NCI-H2227 treated with DMSO at 0.1 percent for 48 hours (cell line): ENCODE data around the gene TTC36.
"Not testable (repeated sequence)": the region's sequence is repeated elsewhere in the genome, so short reads cannot be mapped to it uniquely, and the experiment has no call there.

Experiments
- DNase-seq: peaks from one replicate; lab custom pipeline; 2025; lab: John Stamatoyannopoulos, UW

Gene TTC36

GRCh38 chr11:118532091-118532490 lies 4.8 kb downstream of the TTC36 start:
- DNase-seq, result no peak

GRCh38 chr11:118532852-118533768 lies 5.8 kb downstream of the TTC36 start:
- no peak for DNase-seq

GRCh38 chr11:118533769-118534729 lies 6.8 kb downstream of the TTC36 start:
- DNase-seq, result no peak

- DNase-seq, result no peak
These were observed 8.0 kb downstream of the TTC36 start for GRCh38 chr11:118535261-118535660.

GRCh38 chr11:118536726-118537125 lies 9.5 kb downstream of the TTC36 start:
- DNase-seq, result no peak

GRCh38 chr11:118537409-118537980 lies 10.2 kb downstream of the TTC36 start:
- no peak for DNase-seq

GRCh38 chr11:118544010-118544646 lies 16.9 kb downstream of the TTC36 start:
- DNase-seq, result no peak

GRCh38 chr11:118544647-118545010 lies 17.4 kb downstream of the TTC36 start:
- DNase-seq, result no peak

- DNase-seq, result no peak
These were observed 18.3 kb downstream of the TTC36 start for GRCh38 chr11:118545533-118545932.

GRCh38 chr11:118547132-118547531 lies 19.9 kb downstream of the TTC36 start:
- no peak for DNase-seq

- DNase-seq, result no peak
These were observed 25.1 kb downstream of the TTC36 start for GRCh38 chr11:118552341-118552740.

- no peak for DNase-seq
These were observed 33.5 kb downstream of the TTC36 start for GRCh38 chr11:118560806-118561205.

- no peak for DNase-seq
These were observed 37.8 kb downstream of the TTC36 start for GRCh38 chr11:118565051-118565450.

GRCh38 chr11:118569670-118570069 lies 42.4 kb downstream of the TTC36 start:
- no peak for DNase-seq

- no peak for DNase-seq
These were observed 43.5 kb downstream of the TTC36 start for GRCh38 chr11:118570787-118571186.

- not testable (repeated sequence) for DNase-seq
These were observed 44.4 kb downstream of the TTC36 start for GRCh38 chr11:118571701-118572060.

- peak; percentile 29 for DNase-seq
These were observed 45.0 kb downstream of the TTC36 start, which contains the start of gene ARCN1 for GRCh38 chr11:118572061-118572980. TSS of gene ARCN1 (plus strand) at chr11:118572409. CDS start at chr11:118572548, 139 bp downstream.

GRCh38 chr11:118572981-118573550 lies 45.8 kb downstream of the TTC36 start:
- DNase-seq, result no peak

GRCh38 chr11:118574636-118575035 lies 47.4 kb downstream of the TTC36 start:
- DNase-seq, result no peak

- DNase-seq, result not testable (repeated sequence)
These were observed 50.7 kb downstream of the TTC36 start for GRCh38 chr11:118577995-118578394.
